ENCODE measurements around the gene PTEN.
A peak's percentile ranks its signal among the peaks of the same experiment; 100 is the strongest.

PTEN gene

GRCh38 chr10:87863053-87863943 is at the start of gene PTEN, which contains the start of gene KLLN:
TSS of gene PTEN (plus strand) at chr10:87863625. CDS start at chr10:87864470, 845 bp downstream.
TSS of gene KLLN (minus strand) at chr10:87863533. CDS start at chr10:87862487, 1,046 bp downstream.
- no peaks in the 10 kb centered on the region for H3K36me3 ChIP-seq (ENCODE audit: control insufficient read depth in 5 of 5, insufficient read depth in 5 of 5, low read length in 5 of 5)
- H3K9ac ChIP-seq (ENCODE audit: low read length in 5 of 5), result peak within 1 kb of the TSS; percentile 43 to 92 (median 89)
- no peaks in the 10 kb centered on the region for H3K27me3 ChIP-seq (ENCODE audit: control insufficient read depth in 5 of 5, insufficient read depth in 4 of 5, low read length in 5 of 5)
- peak within 1 kb of the TSS; percentile 92 to 100 (median 98) for H3K4me3 ChIP-seq (ENCODE audit: low read depth in 1 of 5, low read length in 5 of 5)
- H3K4me1 ChIP-seq (ENCODE audit: control insufficient read depth in 5 of 5, insufficient read depth in 5 of 5, low read length in 5 of 5), result peaks cover 0 to 37% (median 31%) of the 10 kb centered on the region in 5 donors
- peak within 1 kb of the TSS; percentile 91 for H3K27ac ChIP-seq (ENCODE audit: low read depth, low read length)
- H3K9me3 ChIP-seq (ENCODE audit: control insufficient read depth in 5 of 5, low read length in 5 of 5), result no peaks in the 10 kb centered on the region

- no peak overlapping the region for H3K27ac ChIP-seq (ENCODE audit: low read depth, low read length)
- H3K27me3 ChIP-seq (ENCODE audit: control insufficient read depth in 5 of 5, insufficient read depth in 4 of 5, low read length in 5 of 5), result no peaks in the 10 kb centered on the region
- no peak overlapping the region for H3K9ac ChIP-seq (ENCODE audit: low read length in 5 of 5)
- no peaks in the 10 kb centered on the region for H3K9me3 ChIP-seq (ENCODE audit: control insufficient read depth in 5 of 5, low read length in 5 of 5)
- H3K36me3 ChIP-seq (ENCODE audit: control insufficient read depth in 5 of 5, insufficient read depth in 5 of 5, low read length in 5 of 5), result peaks cover 0 to 10% (median 5%) of the 10 kb centered on the region in 5 donors
- no peak overlapping the region for H3K4me3 ChIP-seq (ENCODE audit: low read depth in 1 of 5, low read length in 5 of 5)
- H3K4me1 ChIP-seq (ENCODE audit: control insufficient read depth in 5 of 5, insufficient read depth in 5 of 5, low read length in 5 of 5), result peaks cover 2 to 25% (median 24%) of the 10 kb centered on the region in 5 donors
These were observed 47.1 kb upstream of the PTEN start for GRCh38 chr10:87816163-87816897.

GRCh38 chr10:87816898-87817608 is 46.4 kb upstream of the PTEN start:
- Histone ChIP-seq H3K4me1 (ENCODE audit: control insufficient read depth in 5 of 5, insufficient read depth in 5 of 5, low read length in 5 of 5) (peaks cover 2 to 25% (median 24%) of the 10 kb centered on the region in 5 donors), H3K27ac (ENCODE audit: low read depth, low read length) (peak overlapping the region; percentile 88), H3K36me3 (ENCODE audit: control insufficient read depth in 5 of 5, insufficient read depth in 5 of 5, low read length in 5 of 5) (peaks cover 0 to 5% (median under 1%) of the 10 kb centered on the region in 5 donors), H3K9ac (ENCODE audit: low read length in 5 of 5) (peak overlapping the region; percentile 79 to 96 (median 87)), H3K4me3 (ENCODE audit: low read depth in 1 of 5, low read length in 5 of 5) (peak overlapping the region; percentile 92 to 98 (median 95)), H3K27me3 (ENCODE audit: control insufficient read depth in 5 of 5, insufficient read depth in 4 of 5, low read length in 5 of 5) (no peaks in the 10 kb centered on the region), H3K9me3 (ENCODE audit: control insufficient read depth in 5 of 5, low read length in 5 of 5) (no peaks in the 10 kb centered on the region)

- Histone ChIP-seq H3K4me3 (ENCODE audit: low read depth in 1 of 5, low read length in 5 of 5) (peak within 1 kb of the TSS; percentile 92 to 98 (median 95)), H3K9me3 (ENCODE audit: control insufficient read depth in 5 of 5, low read length in 5 of 5) (no peaks in the 10 kb centered on the region), H3K9ac (ENCODE audit: low read length in 5 of 5) (peak within 1 kb of the TSS; percentile 79 to 96 (median 87)), H3K27ac (ENCODE audit: low read depth, low read length) (peak within 1 kb of the TSS; percentile 88), H3K4me1 (ENCODE audit: control insufficient read depth in 5 of 5, insufficient read depth in 5 of 5, low read length in 5 of 5) (peaks cover 2 to 25% (median 24%) of the 10 kb centered on the region in 5 donors), H3K36me3 (ENCODE audit: control insufficient read depth in 5 of 5, insufficient read depth in 5 of 5, low read length in 5 of 5) (no peaks in the 10 kb centered on the region), H3K27me3 (ENCODE audit: control insufficient read depth in 5 of 5, insufficient read depth in 4 of 5, low read length in 5 of 5) (no peaks in the 10 kb centered on the region)
These were observed 45.6 kb upstream of the PTEN start, which contains the start of gene ATAD1 for GRCh38 chr10:87817609-87818504. TSS of gene ATAD1 (minus strand) at chr10:87818226. CDS start at chr10:87814599, 3,627 bp downstream.

GRCh38 chr10:87818505-87819288 is 44.7 kb upstream of the PTEN start:
- Histone ChIP-seq H3K9me3 (ENCODE audit: control insufficient read depth in 5 of 5, low read length in 5 of 5) (no peaks in the 10 kb centered on the region), H3K4me1 (ENCODE audit: control insufficient read depth in 5 of 5, insufficient read depth in 5 of 5, low read length in 5 of 5) (peaks cover 2 to 25% (median 24%) of the 10 kb centered on the region in 5 donors), H3K9ac (ENCODE audit: low read length in 5 of 5) (peak overlapping the region; percentile 79 to 96 (median 87)), H3K36me3 (ENCODE audit: control insufficient read depth in 5 of 5, insufficient read depth in 5 of 5, low read length in 5 of 5) (no peaks in the 10 kb centered on the region), H3K4me3 (ENCODE audit: low read depth in 1 of 5, low read length in 5 of 5) (peak overlapping the region; percentile 92 to 98 (median 95)), H3K27me3 (ENCODE audit: control insufficient read depth in 5 of 5, insufficient read depth in 4 of 5, low read length in 5 of 5) (no peaks in the 10 kb centered on the region), H3K27ac (ENCODE audit: low read depth, low read length) (peak overlapping the region; percentile 88)

GRCh38 chr10:87819289-87819585 is 44.2 kb upstream of the PTEN start:
- Histone ChIP-seq H3K4me1 (ENCODE audit: control insufficient read depth in 5 of 5, insufficient read depth in 5 of 5, low read length in 5 of 5) (peaks cover 2 to 25% (median 24%) of the 10 kb centered on the region in 5 donors), H3K9me3 (ENCODE audit: control insufficient read depth in 5 of 5, low read length in 5 of 5) (no peaks in the 10 kb centered on the region), H3K27me3 (ENCODE audit: control insufficient read depth in 5 of 5, insufficient read depth in 4 of 5, low read length in 5 of 5) (no peaks in the 10 kb centered on the region), H3K27ac (ENCODE audit: low read depth, low read length) (no peak overlapping the region), H3K4me3 (ENCODE audit: low read depth in 1 of 5, low read length in 5 of 5) (no peak overlapping the region), H3K9ac (ENCODE audit: low read length in 5 of 5) (no peak overlapping the region), H3K36me3 (ENCODE audit: control insufficient read depth in 5 of 5, insufficient read depth in 5 of 5, low read length in 5 of 5) (no peaks in the 10 kb centered on the region)

GRCh38 chr10:87826653-87827052 is 36.8 kb upstream of the PTEN start:
- no peaks in the 10 kb centered on the region for H3K9me3 ChIP-seq (ENCODE audit: control insufficient read depth in 5 of 5, low read length in 5 of 5)
- H3K36me3 ChIP-seq (ENCODE audit: control insufficient read depth in 5 of 5, insufficient read depth in 5 of 5, low read length in 5 of 5), result no peaks in the 10 kb centered on the region
- no peak overlapping the region for H3K27ac ChIP-seq (ENCODE audit: low read depth, low read length)
- no peaks in the 10 kb centered on the region for H3K4me1 ChIP-seq (ENCODE audit: control insufficient read depth in 5 of 5, insufficient read depth in 5 of 5, low read length in 5 of 5)
- no peak overlapping the region for H3K9ac ChIP-seq (ENCODE audit: low read length in 5 of 5)
- H3K4me3 ChIP-seq (ENCODE audit: low read depth in 1 of 5, low read length in 5 of 5), result no peak overlapping the region
- no peaks in the 10 kb centered on the region for H3K27me3 ChIP-seq (ENCODE audit: control insufficient read depth in 5 of 5, insufficient read depth in 4 of 5, low read length in 5 of 5)

- Histone ChIP-seq H3K27me3 (ENCODE audit: control insufficient read depth in 5 of 5, insufficient read depth in 4 of 5, low read length in 5 of 5) (no peaks in the 10 kb centered on the region), H3K9me3 (ENCODE audit: control insufficient read depth in 5 of 5, low read length in 5 of 5) (no peaks in the 10 kb centered on the region), H3K36me3 (ENCODE audit: control insufficient read depth in 5 of 5, insufficient read depth in 5 of 5, low read length in 5 of 5) (no peaks in the 10 kb centered on the region), H3K4me1 (ENCODE audit: control insufficient read depth in 5 of 5, insufficient read depth in 5 of 5, low read length in 5 of 5) (no peaks in the 10 kb centered on the region), H3K9ac (ENCODE audit: low read length in 5 of 5) (no peak overlapping the region), H3K27ac (ENCODE audit: low read depth, low read length) (no peak overlapping the region), H3K4me3 (ENCODE audit: low read depth in 1 of 5, low read length in 5 of 5) (no peak overlapping the region)
These were observed 35.7 kb upstream of the PTEN start for GRCh38 chr10:87827681-87828080.

All from subcutaneous abdominal adipose tissue (tissue), 5 donors.